ENCODE measurements around the gene LRRN4. TPM values are rescaled to one million over a fixed set of nuclear protein-coding genes. Genes with fewer than 3 reads are reported as not detected.

The LRRN4 gene
- total and polyA plus RNA-seq, 4 donors, result 0.14 to 0.18 (median 0.16) TPM

DNA sequence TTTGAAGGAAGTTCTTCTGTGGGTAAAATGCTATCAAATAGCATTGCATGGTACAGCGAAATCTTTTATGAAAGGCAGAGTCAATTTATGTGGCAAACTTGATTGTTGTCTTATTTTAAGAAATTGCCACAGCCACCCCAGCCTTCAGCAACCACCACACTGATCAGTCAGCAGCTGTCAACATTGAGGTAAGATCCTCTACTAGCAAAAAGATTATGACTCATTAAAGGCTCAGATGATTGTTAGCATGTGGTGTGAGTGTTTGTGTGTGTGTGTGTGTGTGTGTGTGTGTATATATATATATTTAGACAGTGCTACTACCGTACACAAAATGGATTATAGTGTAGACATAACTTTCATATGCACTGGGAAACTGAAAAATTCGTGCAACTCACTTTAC lies 27.8 kb downstream of the LRRN4 start:
- TF ChIP-seq YY1 (IDR thresholded peaks at IDR 0.05), result no peak
- TF ChIP-seq RXRA (IDR thresholded peaks at IDR 0.05), result no peak
- TF ChIP-seq RAD21 (IDR thresholded peaks at IDR 0.05), result no peak
- TF ChIP-seq FOXA1 (IDR thresholded peaks at IDR 0.05), result no peak
- TF ChIP-seq CTCF (IDR thresholded peaks at IDR 0.05; ENCODE audit: low read depth, low read length, missing input control), result no peak
- TF ChIP-seq NR2F2 (IDR thresholded peaks at IDR 0.05), result no peak
- TF ChIP-seq JUND (IDR thresholded peaks at IDR 0.05), result no peak
- TF ChIP-seq, protein P1, sequence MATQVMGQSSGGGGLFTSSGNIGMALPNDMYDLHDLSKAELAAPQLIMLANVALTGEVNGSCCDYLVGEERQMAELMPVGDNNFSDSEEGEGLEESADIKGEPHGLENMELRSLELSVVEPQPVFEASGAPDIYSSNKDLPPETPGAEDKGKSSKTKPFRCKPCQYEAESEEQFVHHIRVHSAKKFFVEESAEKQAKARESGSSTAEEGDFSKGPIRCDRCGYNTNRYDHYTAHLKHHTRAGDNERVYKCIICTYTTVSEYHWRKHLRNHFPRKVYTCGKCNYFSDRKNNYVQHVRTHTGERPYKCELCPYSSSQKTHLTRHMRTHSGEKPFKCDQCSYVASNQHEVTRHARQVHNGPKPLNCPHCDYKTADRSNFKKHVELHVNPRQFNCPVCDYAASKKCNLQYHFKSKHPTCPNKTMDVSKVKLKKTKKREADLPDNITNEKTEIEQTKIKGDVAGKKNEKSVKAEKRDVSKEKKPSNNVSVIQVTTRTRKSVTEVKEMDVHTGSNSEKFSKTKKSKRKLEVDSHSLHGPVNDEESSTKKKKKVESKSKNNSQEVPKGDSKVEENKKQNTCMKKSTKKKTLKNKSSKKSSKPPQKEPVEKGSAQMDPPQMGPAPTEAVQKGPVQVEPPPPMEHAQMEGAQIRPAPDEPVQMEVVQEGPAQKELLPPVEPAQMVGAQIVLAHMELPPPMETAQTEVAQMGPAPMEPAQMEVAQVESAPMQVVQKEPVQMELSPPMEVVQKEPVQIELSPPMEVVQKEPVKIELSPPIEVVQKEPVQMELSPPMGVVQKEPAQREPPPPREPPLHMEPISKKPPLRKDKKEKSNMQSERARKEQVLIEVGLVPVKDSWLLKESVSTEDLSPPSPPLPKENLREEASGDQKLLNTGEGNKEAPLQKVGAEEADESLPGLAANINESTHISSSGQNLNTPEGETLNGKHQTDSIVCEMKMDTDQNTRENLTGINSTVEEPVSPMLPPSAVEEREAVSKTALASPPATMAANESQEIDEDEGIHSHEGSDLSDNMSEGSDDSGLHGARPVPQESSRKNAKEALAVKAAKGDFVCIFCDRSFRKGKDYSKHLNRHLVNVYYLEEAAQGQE (IDR thresholded peaks at IDR 0.05), result no peak
- TF ChIP-seq, protein P2, sequence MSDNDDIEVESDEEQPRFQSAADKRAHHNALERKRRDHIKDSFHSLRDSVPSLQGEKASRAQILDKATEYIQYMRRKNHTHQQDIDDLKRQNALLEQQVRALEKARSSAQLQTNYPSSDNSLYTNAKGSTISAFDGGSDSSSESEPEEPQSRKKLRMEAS (IDR thresholded peaks at IDR 0.05), result no peak
- no peak for TF ChIP-seq GABPA (IDR thresholded peaks at IDR 0.05 in 1 of 2, conservative IDR thresholded peaks at IDR 0.05 in 1 of 2)
- no peak for TF ChIP-seq SP1 (IDR thresholded peaks at IDR 0.05)
- TF ChIP-seq EGR1 (IDR thresholded peaks at IDR 0.05; ENCODE audit: low read depth in 2 of 2), result no peak
- no peak for TF ChIP-seq ZBTB33 (IDR thresholded peaks at IDR 0.05)
- no peak for TF ChIP-seq HNF4G (IDR thresholded peaks at IDR 0.05)
- TF ChIP-seq, protein P3, sequence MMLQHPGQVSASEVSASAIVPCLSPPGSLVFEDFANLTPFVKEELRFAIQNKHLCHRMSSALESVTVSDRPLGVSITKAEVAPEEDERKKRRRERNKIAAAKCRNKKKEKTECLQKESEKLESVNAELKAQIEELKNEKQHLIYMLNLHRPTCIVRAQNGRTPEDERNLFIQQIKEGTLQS (IDR thresholded peaks at IDR 0.05), result no peak
- TF ChIP-seq TAF1 (conservative IDR thresholded peaks at IDR 0.05), result no peak
- no peak for TF ChIP-seq FOXA2 (IDR thresholded peaks at IDR 0.05)
- no peak for TF ChIP-seq HNF4A (conservative IDR thresholded peaks at IDR 0.05)
- 90% methylated on average over 3 of the region's 3 CpGs for WGBS
- Histone ChIP-seq H3K4me3 (ENCODE audit: low read depth in 1 of 3, low read length in 3 of 3) (no peak overlapping the region), H3K27ac (ENCODE audit: low read depth in 1 of 2, low read length in 2 of 2) (no peak overlapping the region), H3K4me1 (ENCODE audit: control insufficient read depth in 4 of 4, insufficient read depth in 4 of 4, low read length in 3 of 4) (peaks cover 0 to 7% (median 1%) of the 10 kb centered on the region in 4 donors), H3K27me3 (ENCODE audit: control insufficient read depth in 4 of 4, insufficient read depth in 4 of 4, low read length in 3 of 4) (no peaks in the 10 kb centered on the region), H3K36me3 (ENCODE audit: control insufficient read depth in 4 of 4, insufficient read depth in 3 of 4, low read depth in 1 of 4, low read length in 3 of 4) (peaks cover 7 to 31% (median 25%) of the 10 kb centered on the region in 4 donors), H3K9me3 (ENCODE audit: control insufficient read depth in 4 of 4, low read length in 3 of 4) (no peaks in the 10 kb centered on the region), H3K9ac (ENCODE audit: low read depth in 1 of 2, low read length in 2 of 2) (no peak overlapping the region)
- DNase-seq (ENCODE audit: low spot score), result no peak

All from liver (tissue), 9 donors.